Right lobe of liver (tissue), 6 donors: ENCODE results near the gene OR5T2. TPM values are rescaled to one million over a fixed set of nuclear protein-coding genes. Genes with fewer than 3 reads are reported as not detected.
"Not testable (repeated sequence)": the region's sequence is repeated elsewhere in the genome, so short reads cannot be mapped to it uniquely, and the experiment has no call there.

ENCODE experiments used
- ATAC-seq, 4 donors: fragments of 200-7000 bp; cut with Tn5 transposase; one replicate each; pipeline ENCODE4 v1.9.1; 2020; ENCODE audit warnings: mild to moderate bottlenecking in 4 of 4, moderate library complexity in 4 of 4
- DNase-seq, 3 donors: peaks; one replicate each; pipeline ENCODE4 v3.0.0-alpha.2; 2020
- H3K27ac ChIP-seq, 3 donors: fragments of 200-600 bp; one replicate each; pipeline ENCODE4 v1.8.0; 2022
- H3K27me3 ChIP-seq, 2 donors: fragments of 200-600 bp; one replicate each; pipeline ENCODE4 v1.8.0; 2022
- H3K36me3 ChIP-seq, 4 donors: fragments of 200-600 bp; sonication (generic) in 1 of 4; one replicate each; pipeline versions ENCODE4 v1.5.1 to v1.8.0; 2017 to 2022; ENCODE audit warnings: control low read depth in 1 of 4
- H3K4me1 ChIP-seq, 4 donors: fragments of 200-600 bp; sonication (generic) in 1 of 4; one replicate each; pipeline versions ENCODE4 v1.5.1 to v1.8.0; 2017 to 2022; ENCODE audit warnings: control low read depth in 1 of 4
- H3K4me3 ChIP-seq, 3 donors: fragments of 200-600 bp; one replicate each; pipeline ENCODE4 v1.8.0; 2022
- H3K9me3 ChIP-seq, 4 donors: fragments of 200-600 bp; sonication (generic) in 1 of 4; one replicate each; pipeline versions ENCODE4 v1.5.1 to v1.8.0; 2017 to 2022; ENCODE audit warnings: control low read depth in 1 of 4
- CTCF ChIP-seq, 4 donors: fragments of 200-600 bp in 3 of 4; fragments of 450-650 bp in 1 of 4; IDR thresholded peaks; one replicate each; pipeline versions ENCODE4 v1.5.1 to v1.8.0; 2016 to 2022; ENCODE audit warnings: antibody characterized with exemption in 4 of 4, mild to moderate bottlenecking in 2 of 4
- POLR2A ChIP-seq: fragments of 450-650 bp; IDR thresholded peaks from one replicate; pipeline ENCODE4 v1.6.1; 2017; ENCODE audit warnings: antibody characterized with exemption, mild to moderate bottlenecking
- WGBS: methylation state at CpG from one replicate; pipeline ENCODE4 v1.1.6; 2018; ENCODE audit warnings: low coverage, low lambda C conversion rate; ENCODE audit not compliant: insufficient coverage; ENCODE audit errors: missing lambda C conversion rate; 5-methylcytosine and 5-hydroxymethylcytosine counted together
- intact Hi-C, 2 donors: fragments of 100-400 bp; cut with DNase I; formaldehyde crosslinking; loops; one replicate each; pipeline versions ENCODE4 v1.11.2 to v1.14.1; 2022
- long read RNA-seq: library from polyadenylated mRNA; unstranded; transcript quantifications from one replicate; pipeline ENCODE4 v2.0.0, GENCODE V29; 2019
- total RNA-seq, 6 experiments: library from RNA; depleted of rRNA in 2 of 6; stranded (reverse); fragments of >200 nt in 2 of 6; fragmentation: NEBNext Ultra II Directional in 3 of 6; extraction: Animal tissue kit (Norgen Biotek cat#: 25700) in 3 of 6; gene quantifications; one replicate each; pipeline versions ENCODE4 v1.1.0 to v1.2.4, GENCODE V29; 2016 to 2023
- donor health status: DM: no; HTN: yes; CAD: no.
- donor health status: DM: no; HTN: no; CAD: no.
- donor health status: DM: no; HTN: no; CAD: no.
- donor health status: DM: no; HTN: yes; CAD: no.
- donor health status: DM: no; HTN: yes; CAD: no.

Gene OR5T2
- total RNA-seq, result not detected
- long read RNA-seq, result 0 reads

- H3K27ac ChIP-seq, result no peak within 1 kb of the TSS
- ATAC-seq, result no peak
- H3K27me3 ChIP-seq, result no peaks in the 10 kb centered on the region
- H3K4me3 ChIP-seq, result no peak within 1 kb of the TSS
- 23% methylated on average over 1 of the region's 1 CpG for WGBS
- H3K36me3 ChIP-seq, result no peaks in the 10 kb centered on the region
- DNase-seq, result no peak
- no peaks in the 10 kb centered on the region for H3K4me1 ChIP-seq
- TF ChIP-seq CTCF (IDR thresholded peaks at IDR 0.05) (no peak), POLR2A (no peak)
- no peaks in the 10 kb centered on the region for H3K9me3 ChIP-seq
- intact Hi-C loops, result no loop called here
Measured at GRCh38 chr11:56234155-56234554, at the start of gene OR5T2. TSS of gene OR5T2 (minus strand) at chr11:56234255. CDS start at chr11:56233062, 1,193 bp downstream.

GRCh38 chr11:56273854-56274253, 39.8 kb upstream of the OR5T2 start, which contains the start of gene OR5T1:
TSS of gene OR5T1 (plus strand) at chr11:56274154. CDS start at chr11:56275639, 1,485 bp downstream.
- Histone ChIP-seq H3K27me3 (no peaks in the 10 kb centered on the region), H3K4me1 (no peaks in the 10 kb centered on the region)
- no peak for ATAC-seq

GRCh38 chr11:56271092-56271491, 37.0 kb upstream of the OR5T2 start:
- no peaks in the 10 kb centered on the region for H3K36me3 ChIP-seq
- no peak for DNase-seq
- TF ChIP-seq CTCF (IDR thresholded peaks at IDR 0.05) (no peak), POLR2A (no peak)
- no peaks in the 10 kb centered on the region for H3K9me3 ChIP-seq
- intact Hi-C loops, result no loop called here
- no peaks in the 10 kb centered on the region for H3K4me1 ChIP-seq
- 44% methylated on average over 3 of the region's 3 CpGs for WGBS
- no peak overlapping the region for H3K27ac ChIP-seq
- no peak overlapping the region for H3K4me3 ChIP-seq
- H3K27me3 ChIP-seq, result no peaks in the 10 kb centered on the region
- ATAC-seq, result no peak

More at GRCh38 chr11:56273854-56274253, 39.8 kb upstream of the OR5T2 start, which contains the start of gene OR5T1:
- TF ChIP-seq POLR2A (no peak), CTCF (IDR thresholded peaks at IDR 0.05) (no peak)
- Histone ChIP-seq H3K27ac (no peak within 1 kb of the TSS), H3K9me3 (no peaks in the 10 kb centered on the region), H3K36me3 (no peaks in the 10 kb centered on the region), H3K4me3 (no peak within 1 kb of the TSS)
- intact Hi-C loops, result no loop called here
- no peak for DNase-seq

- Histone ChIP-seq H3K27ac (no peak within 1 kb of the TSS), H3K9me3 (no peaks in the 10 kb centered on the region), H3K36me3 (no peaks in the 10 kb centered on the region), H3K27me3 (no peaks in the 10 kb centered on the region), H3K4me1 (no peaks in the 10 kb centered on the region), H3K4me3 (no peak within 1 kb of the TSS)
- no peak for DNase-seq
- TF ChIP-seq CTCF (IDR thresholded peaks at IDR 0.05) (no peak), POLR2A (no peak)
- intact Hi-C loops, result no loop called here
- ATAC-seq, result no peak
Measured at GRCh38 chr11:56251954-56252353, 17.9 kb upstream of the OR5T2 start, which contains the start of gene OR5T3. TSS of gene OR5T3 (plus strand) at chr11:56252254. CDS start at chr11:56252254, 0 bp downstream.

GRCh38 chr11:56219735-56220134, 14.3 kb downstream of the OR5T2 start:
- ATAC-seq, H3K27me3 ChIP-seq, H3K4me3 ChIP-seq, H3K4me1 ChIP-seq, H3K27ac ChIP-seq, H3K36me3 ChIP-seq, intact Hi-C loops, H3K9me3 ChIP-seq, DNase-seq: not testable (repeated sequence)
- 67% methylated on average over 1 of the region's 5 CpGs for WGBS
